RPMI7951 (cell line): Measurements from ENCODE around the gene KRTAP15-1. TPM values are rescaled to one million over a fixed set of nuclear protein-coding genes. Genes with fewer than 3 reads are reported as not detected.

ENCODE experiments used
- DNase-seq: peaks from one replicate; pipeline ENCODE4 v3.0.0-alpha.2; 2012; ENCODE audit warnings: low read depth
- total RNA-seq: library from RNA; depleted of rRNA; stranded (reverse); fragments of >200 nt; shearing (Covaris generic); gene quantifications from 2 replicates; pipeline ENCODE4 v1.2.3, GENCODE V29; 2014; rRNA removed

Gene KRTAP15-1
- total RNA-seq, 1 experiment from 2014 or later: not detected

DNA sequence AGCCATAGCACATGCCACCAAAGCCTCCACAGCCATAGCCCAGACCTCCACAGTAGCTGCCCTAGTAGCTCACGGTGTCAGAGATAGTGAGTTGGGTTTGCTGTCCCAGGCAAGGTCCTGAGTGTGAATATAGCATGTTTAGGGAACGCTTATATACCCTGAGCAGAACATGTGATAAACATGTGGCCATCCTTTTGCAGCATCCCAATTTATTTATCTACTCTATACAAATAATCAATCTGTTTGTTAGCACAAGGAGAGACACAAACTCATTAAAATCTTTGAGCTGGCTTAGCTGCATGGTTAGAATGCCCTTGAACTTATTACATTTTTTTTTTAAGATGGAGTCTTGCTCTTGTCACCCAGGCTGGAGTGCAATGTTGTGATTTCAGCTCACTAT, 47.3 kb downstream of the KRTAP15-1 start, which contains the start of gene KRTAP19-2:
Gene KRTAP19-2, minus strand, starts transcription at position 101 of the 400 bp plus-strand sequence. Its CDS starts 88 bp downstream, at position 13.
- DNase-seq: no peak

Other genes with a start within 250 kb of the KRTAP15-1 start
- not detected in 2 replicates for gene CLDN8, start 224.2 kb upstream of the KRTAP15-1 start, total RNA-seq
- not detected in 2 replicates for gene KRTAP24-1, start 157.3 kb upstream of the KRTAP15-1 start, total RNA-seq
- not detected in 2 replicates for gene KRTAP25-1, start 150.8 kb upstream of the KRTAP15-1 start, total RNA-seq
- gene KRTAP26-1, start 120.0 kb upstream of the KRTAP15-1 start, total RNA-seq: not detected in 2 replicates
- not detected in 2 replicates for gene KRTAP27-1, start 102.6 kb upstream of the KRTAP15-1 start, total RNA-seq
- gene KRTAP23-1, start 91.7 kb upstream of the KRTAP15-1 start, total RNA-seq: not detected in 2 replicates
- not detected in 2 replicates for gene KRTAP13-2, start 68.0 kb upstream of the KRTAP15-1 start, total RNA-seq
- not detected in 2 replicates for gene KRTAP13-1, start 44.2 kb upstream of the KRTAP15-1 start, total RNA-seq
- gene KRTAP13-3, start 14.3 kb upstream of the KRTAP15-1 start, total RNA-seq: not detected in 2 replicates
- gene KRTAP13-4, start 10.1 kb upstream of the KRTAP15-1 start, total RNA-seq: not detected in 2 replicates
- not detected in 2 replicates for gene KRTAP19-1, start 40.1 kb downstream of the KRTAP15-1 start, total RNA-seq
- not detected in 2 replicates for gene KRTAP19-2, start 47.2 kb downstream of the KRTAP15-1 start, total RNA-seq
- not detected in 2 replicates for gene KRTAP19-3, start 51.7 kb downstream of the KRTAP15-1 start, total RNA-seq
- gene KRTAP19-4, start 56.9 kb downstream of the KRTAP15-1 start, total RNA-seq: not detected in 2 replicates
- gene KRTAP19-5, start 61.9 kb downstream of the KRTAP15-1 start, total RNA-seq: not detected in 2 replicates
- gene KRTAP19-6, start 101.6 kb downstream of the KRTAP15-1 start, total RNA-seq: not detected in 2 replicates
- not detected in 2 replicates for gene KRTAP19-7, start 121.0 kb downstream of the KRTAP15-1 start, total RNA-seq
- not detected in 2 replicates for gene KRTAP22-2, start 150.1 kb downstream of the KRTAP15-1 start, total RNA-seq
- not detected in 2 replicates for gene KRTAP6-3, start 152.2 kb downstream of the KRTAP15-1 start, total RNA-seq
- not detected in 2 replicates for gene KRTAP6-2, start 158.6 kb downstream of the KRTAP15-1 start, total RNA-seq
- not detected in 2 replicates for gene KRTAP22-1, start 160.8 kb downstream of the KRTAP15-1 start, total RNA-seq
- not detected in 2 replicates for gene KRTAP6-1, start 173.7 kb downstream of the KRTAP15-1 start, total RNA-seq
- not detected in 2 replicates for gene KRTAP20-1, start 176.2 kb downstream of the KRTAP15-1 start, total RNA-seq
- not detected in 2 replicates for gene KRTAP20-4, start 180.4 kb downstream of the KRTAP15-1 start, total RNA-seq
- not detected in 2 replicates for gene KRTAP20-2, start 194.9 kb downstream of the KRTAP15-1 start, total RNA-seq
- not detected in 2 replicates for gene KRTAP20-3, start 202.6 kb downstream of the KRTAP15-1 start, total RNA-seq